A549 treated with dexamethasone at 1 μM for 4 hours (cell line): ENCODE data around the gene RPGRIP1. TPM values are rescaled to one million over a fixed set of nuclear protein-coding genes. Genes with fewer than 3 reads are reported as not detected.

Source experiments
- total RNA-seq: library from RNA; stranded (reverse); fragments of 200-300 nt; extraction: Qiagen RNA extraction; gene quantifications from 5 replicates; pipeline ENCODE4 v1.2.3, GENCODE V29; 2022

The RPGRIP1 gene
- total RNA-seq: 0.15 to 0.39 TPM (median 0.25 TPM) in 5 replicates

GRCh38 chr14:21279783-21280182, at the start of gene RPGRIP1:
RPGRIP1 (plus strand) TSS chr14:21280083; CDS start chr14:21287977, 7,894 bp downstream.

GRCh38 chr14:21269252-21270046, 10.4 kb upstream of the RPGRIP1 start, which contains the start of gene HNRNPC:
HNRNPC (minus strand) TSS chr14:21269442; CDS start chr14:21234193, 35,249 bp downstream.

Other genes starting within 250 kb of the RPGRIP1 start
- gene TPPP2, start 249.9 kb upstream of the RPGRIP1 start, total RNA-seq: not detected in 5 replicates
- not detected in 5 replicates for gene RNASE13, start 245.3 kb upstream of the RPGRIP1 start, total RNA-seq
- gene RNASE7, start 237.7 kb upstream of the RPGRIP1 start, total RNA-seq: not detected in 5 replicates
- gene RNASE8, start 222.3 kb upstream of the RPGRIP1 start, total RNA-seq: not detected in 5 replicates
- gene ARHGEF40, start 209.8 kb upstream of the RPGRIP1 start, total RNA-seq: 6.1 to 9.8 TPM (median 9.0 TPM) in 5 replicates
- 16.2 to 30.7 TPM (median 28.5 TPM) in 5 replicates for gene ZNF219, start 181.4 kb upstream of the RPGRIP1 start, total RNA-seq
- gene TMEM253, start 179.0 kb upstream of the RPGRIP1 start, total RNA-seq: 0.90 to 1.1 TPM (median 0.96 TPM) in 5 replicates
- not detected in 5 replicates for gene OR5AU1, start 124.0 kb upstream of the RPGRIP1 start, total RNA-seq
- 867 to 980 TPM (median 927 TPM) in 5 replicates for gene HNRNPC, start 10.6 kb upstream of the RPGRIP1 start, total RNA-seq
- 106 to 116 TPM (median 110 TPM) in 5 replicates for gene SUPT16H, start 103.9 kb downstream of the RPGRIP1 start, total RNA-seq
- gene CHD8, start 176.0 kb downstream of the RPGRIP1 start, total RNA-seq: 38.1 to 43.5 TPM (median 41.9 TPM) in 5 replicates
- gene RAB2B, start 196.9 kb downstream of the RPGRIP1 start, total RNA-seq: 12.2 to 14.6 TPM (median 13.4 TPM) in 5 replicates
- 55.7 to 79.3 TPM (median 69.0 TPM) in 5 replicates for gene TOX4, start 197.1 kb downstream of the RPGRIP1 start, total RNA-seq
- 36.8 to 45.6 TPM (median 43.7 TPM) in 5 replicates for gene METTL3, start 231.3 kb downstream of the RPGRIP1 start, total RNA-seq
- 0.58 to 0.78 TPM (median 0.68 TPM) in 5 replicates for gene SALL2, start 246.3 kb downstream of the RPGRIP1 start, total RNA-seq